Heart left ventricle (tissue), 13 donors: ENCODE measurements around the gene MTUS2.

Experiments
- CTCF ChIP-seq, 12 donors: fragments of 200-600 bp; sonication (generic) in 4 of 12; IDR thresholded peaks; one replicate each; pipeline versions ENCODE4 v1.5.0 to v1.8.0; 2018 to 2022; ENCODE audit warnings: antibody characterized with exemption in 12 of 12, mild to moderate bottlenecking in 5 of 12
- POLR2A ChIP-seq, 2 donors: fragments of 450-650 bp; IDR thresholded peaks; one replicate each; pipeline ENCODE4 v1.6.1; 2017; ENCODE audit warnings: antibody characterized with exemption in 2 of 2, mild to moderate bottlenecking in 2 of 2, moderate library complexity in 2 of 2
- donor health status: ischemic (EF 13 %, LVEDD 7.1; RV severe dilation, severe dysfunction).
- donor health status: DM: no; HTN: yes; CAD: no.
- donor health status: DM: no; HTN: no; CAD: no.
- donor health status: ischemic (EF 25% LVEDD 6.9; RV normal size, moderate dysfunction).
- donor health status: ischemic (EF 25% LVEDD 5.7; RV mildly dilated, moderate dysfunction).
- donor health status: ischemic (EF 35%, LVEDD 5.7; RV mildly dilated, moderate dysfunction).
- donor health status: nonischemic (EF 11% LVEDD 7.7; RV severe dilation, severe dysfunction).
- donor health status: DM: yes; HTN: yes; CAD: no.
- donor health status: PGD.
- donor health status: ischemic (EF 29% LVEDD 5.4; RV normal size, mild dysfunction).
- donor health status: nonischemic (EF 23%, LVEDD 6.1; RV moderate dilation, normal function).

GRCh38 chr13:29429286-29429900 is 609.3 kb downstream of the MTUS2 start:
- TF ChIP-seq POLR2A (IDR thresholded peaks at IDR 0.05): no peak
- TF ChIP-seq CTCF (IDR thresholded peaks at IDR 0.05): no peak
